Stomach (tissue), 9 donors: Measurements from ENCODE around the gene RETNLB. TPM values are rescaled to one million over a fixed set of nuclear protein-coding genes. Genes with fewer than 3 reads are reported as not detected.

Experiments used
- DNase-seq, 2 donors: peaks; one replicate each; pipeline versions ENCODE4 v3.0.0 to v3.0.0-alpha.2; 2013 to 2019
- H3K27ac ChIP-seq, 5 donors: fragments of 200-600 bp in 4 of 5; sonication (generic) in 4 of 5; one replicate each; pipeline ENCODE4 v1.5.1; 2013 to 2019; ENCODE audit warnings: mild to moderate bottlenecking in 1 of 5, moderate library complexity in 1 of 5
- H3K27me3 ChIP-seq, 3 donors: fragments of 200-600 bp; sonication (generic); one replicate each; pipeline ENCODE4 v1.5.1; 2017 to 2019; ENCODE audit warnings: mixed run types in 1 of 3
- H3K36me3 ChIP-seq, 4 donors: fragments of 200-600 bp; sonication (generic); 1 replicate in 3 of 4; 2 replicates in 1 of 4; pipeline ENCODE4 v1.5.1; 2016 to 2019
- H3K4me1 ChIP-seq, 4 donors: fragments of 200-600 bp; sonication (generic); one replicate each; pipeline ENCODE4 v1.5.1; 2016 to 2019
- H3K4me3 ChIP-seq, 4 donors: fragments of 200-600 bp; sonication (generic) in 3 of 4; one replicate each; pipeline ENCODE4 v1.5.1; 2016 to 2019; ENCODE audit warnings: mild to moderate bottlenecking in 1 of 4
- H3K9me3 ChIP-seq, 4 donors: fragments of 200-600 bp; sonication (generic); one replicate each; pipeline ENCODE4 v1.5.1; 2016 to 2019
- EP300 ChIP-seq: sonication (generic); formaldehyde crosslinking; IDR thresholded peaks from one replicate; pipeline ENCODE4 v1.6.1; 2017; ENCODE audit warnings: antibody characterized with exemption
- POLR2A ChIP-seq, 4 donors: fragments of 450-650 bp; IDR thresholded peaks; one replicate each; pipeline ENCODE4 v1.6.1; 2016; ENCODE audit warnings: antibody characterized with exemption in 4 of 4, control low read depth in 2 of 4, mild to moderate bottlenecking in 1 of 4, moderate library complexity in 1 of 4
- POLR2AphosphoS5 ChIP-seq, 3 donors: sonication (generic); formaldehyde crosslinking; IDR thresholded peaks; one replicate each; pipeline ENCODE4 v1.6.1; 2016; ENCODE audit warnings: antibody characterized with exemption in 3 of 3
- WGBS, 5 donors: extraction: QIAGEN DNeasy Blood & Tissue Kit in 3 of 5; methylation state at CpG; one replicate each; pipeline versions ENCODE4 v1.1.5 to v1.1.7; 2013 to 2018; 5-methylcytosine and 5-hydroxymethylcytosine counted together
- intact Hi-C: fragments of 100-400 bp; cut with DNase I; formaldehyde crosslinking; loops from one replicate; pipeline ENCODE4 v1.15.1; 2023; ENCODE audit warnings: low total_unique reads
- polyA plus RNA-seq, 3 donors: library from polyadenylated mRNA; stranded (reverse); fragments of 200-250 nt; gene quantifications; one replicate each; pipeline ENCODE4 v1.2.3, GENCODE V29; 2013
- small RNA-seq, 4 donors: library from RNA; depleted of rRNA; stranded (forward); fragments of <200 nt; gene quantifications; one replicate each; pipeline ENCODE3, GENCODE V24; 2016
- total RNA-seq, 5 donors: library from RNA; depleted of rRNA; stranded (reverse); fragments of >200 nt; gene quantifications; one replicate each; pipeline versions ENCODE4 v1.1.0 to v1.2.3, GENCODE V29; 2014 to 2016
- TF ChIP-seq, protein P1 (sequence below), 7 experiments: fragments of 450-650 bp in 4 of 7; fragments of 200-600 bp in 3 of 7; sonication (generic) in 3 of 7; IDR thresholded peaks; one replicate each; pipeline ENCODE4 v1.5.1; 2016 to 2019; ENCODE audit warnings: antibody characterized with exemption in 7 of 7, control low read depth in 2 of 7, mild to moderate bottlenecking in 1 of 7
- donor health status: healthy with polysubstance abuse.
- donor health status: Bipolar disorder and iron deficiency.
- donor health status: healthy.

Gene RETNLB
- total and polyA plus RNA-seq, 8 donors, result 103 TPM; not detected in 7

DNA sequence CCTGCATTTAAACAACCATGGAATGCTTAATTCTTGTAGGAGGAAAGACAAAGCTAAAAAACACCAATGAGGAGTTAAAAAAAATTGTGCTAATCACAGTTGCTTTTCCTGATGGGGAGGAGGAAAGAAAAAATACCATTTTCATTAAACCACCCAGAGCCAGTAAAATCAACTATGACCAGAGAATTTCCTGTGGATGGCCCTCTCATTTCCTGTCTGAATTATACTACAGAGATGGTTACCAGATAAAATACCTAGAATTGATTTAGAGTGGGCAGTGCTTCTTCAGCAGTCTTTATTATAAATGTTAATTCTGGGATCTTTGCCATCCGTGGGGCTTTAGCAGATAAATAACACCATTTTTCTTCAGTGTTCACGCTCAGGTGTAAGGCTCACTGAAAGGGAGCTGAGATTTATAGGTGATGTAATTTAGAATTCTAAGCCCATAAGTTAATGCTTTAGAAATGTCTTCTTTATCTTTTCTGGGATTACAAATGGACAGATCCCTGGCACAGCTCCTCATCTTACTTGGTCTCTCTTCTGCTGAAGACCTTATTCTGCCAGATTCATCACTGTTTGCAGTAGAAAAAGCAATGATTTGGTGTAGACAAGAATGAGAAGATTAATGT lies 37.9 kb downstream of the RETNLB start:
- intact Hi-C loops, result no loop called here
- no peak for DNase-seq
- Histone ChIP-seq H3K27ac (no peak overlapping the region), H3K27me3 (no peaks in the 10 kb centered on the region), H3K9me3 (no peaks in the 10 kb centered on the region), H3K4me1 (peaks cover 0 to 9% (median 0%) of the 10 kb centered on the region in 4 donors), H3K4me3 (no peak overlapping the region), H3K36me3 (no peaks in the 10 kb centered on the region)
- no peak for TF ChIP-seq EP300
- TF ChIP-seq POLR2A (IDR thresholded peaks at IDR 0.05), result no peak
- TF ChIP-seq POLR2AphosphoS5 (IDR thresholded peaks at IDR 0.05), result no peak
- TF ChIP-seq, protein P1, sequence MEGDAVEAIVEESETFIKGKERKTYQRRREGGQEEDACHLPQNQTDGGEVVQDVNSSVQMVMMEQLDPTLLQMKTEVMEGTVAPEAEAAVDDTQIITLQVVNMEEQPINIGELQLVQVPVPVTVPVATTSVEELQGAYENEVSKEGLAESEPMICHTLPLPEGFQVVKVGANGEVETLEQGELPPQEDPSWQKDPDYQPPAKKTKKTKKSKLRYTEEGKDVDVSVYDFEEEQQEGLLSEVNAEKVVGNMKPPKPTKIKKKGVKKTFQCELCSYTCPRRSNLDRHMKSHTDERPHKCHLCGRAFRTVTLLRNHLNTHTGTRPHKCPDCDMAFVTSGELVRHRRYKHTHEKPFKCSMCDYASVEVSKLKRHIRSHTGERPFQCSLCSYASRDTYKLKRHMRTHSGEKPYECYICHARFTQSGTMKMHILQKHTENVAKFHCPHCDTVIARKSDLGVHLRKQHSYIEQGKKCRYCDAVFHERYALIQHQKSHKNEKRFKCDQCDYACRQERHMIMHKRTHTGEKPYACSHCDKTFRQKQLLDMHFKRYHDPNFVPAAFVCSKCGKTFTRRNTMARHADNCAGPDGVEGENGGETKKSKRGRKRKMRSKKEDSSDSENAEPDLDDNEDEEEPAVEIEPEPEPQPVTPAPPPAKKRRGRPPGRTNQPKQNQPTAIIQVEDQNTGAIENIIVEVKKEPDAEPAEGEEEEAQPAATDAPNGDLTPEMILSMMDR (IDR thresholded peaks at IDR 0.05), result no peak
- WGBS, 5 donors, result 24 to 49% (median 27%) methylated on average over 2 of the region's 2 CpGs

DNA sequence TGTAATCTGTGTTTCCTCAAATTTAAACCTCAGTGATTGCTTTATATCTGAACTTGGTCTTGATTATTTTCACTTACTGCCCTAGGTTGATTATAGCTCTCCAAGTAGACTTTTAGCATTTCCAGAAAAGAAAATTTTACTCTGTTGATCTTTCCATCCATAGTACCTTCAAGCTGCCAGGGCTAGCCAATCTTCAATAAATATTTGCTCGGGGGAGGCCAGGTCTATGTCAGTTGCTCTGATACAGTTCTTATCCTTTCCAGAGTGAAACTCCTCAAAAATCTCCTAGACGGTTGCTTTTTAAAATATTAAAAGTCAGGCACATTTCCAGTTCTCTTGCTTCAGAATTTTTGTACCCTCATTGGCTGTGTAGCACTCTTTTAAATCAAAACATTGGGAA lies 38.8 kb downstream of the RETNLB start:
- no peak overlapping the region for H3K27ac ChIP-seq
- intact Hi-C loops, result no loop called here

DNA sequence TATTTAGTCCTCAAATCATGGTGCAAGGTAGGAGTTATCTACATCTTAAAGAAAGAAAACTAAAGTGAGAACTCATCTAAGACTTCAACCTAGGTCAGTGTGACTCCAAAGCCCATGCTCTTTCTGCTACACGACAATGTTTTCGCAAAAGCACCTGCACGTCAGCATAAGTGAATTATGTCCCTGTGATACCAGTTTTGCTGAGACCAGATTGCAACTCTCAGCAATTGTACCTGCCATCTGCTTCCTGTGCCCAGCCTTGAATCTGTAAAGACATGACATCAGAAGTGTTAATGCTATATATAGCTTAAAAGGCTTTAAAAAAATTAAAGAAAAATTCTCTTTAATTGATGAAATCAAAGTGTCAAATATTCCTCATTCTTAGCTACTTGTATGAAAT lies 43.4 kb downstream of the RETNLB start:
- H3K27ac ChIP-seq, result no peak overlapping the region
- intact Hi-C loops, result no loop called here

More for the DNA sequence above, 38.8 kb downstream of the RETNLB start:
- TF ChIP-seq POLR2AphosphoS5 (IDR thresholded peaks at IDR 0.05) (no peak), EP300 (no peak), POLR2A (IDR thresholded peaks at IDR 0.05) (no peak)
- TF ChIP-seq, protein P1 (IDR thresholded peaks at IDR 0.05), result no peak
- Histone ChIP-seq H3K9me3 (no peaks in the 10 kb centered on the region), H3K27me3 (no peaks in the 10 kb centered on the region), H3K36me3 (no peaks in the 10 kb centered on the region), H3K4me1 (peaks cover 0 to 9% (median 0%) of the 10 kb centered on the region in 4 donors), H3K4me3 (no peak overlapping the region)
- no peak for DNase-seq
- 23 to 34% (median 31%) methylated on average over 2 of the region's 2 CpGs for WGBS, 5 donors

DNA sequence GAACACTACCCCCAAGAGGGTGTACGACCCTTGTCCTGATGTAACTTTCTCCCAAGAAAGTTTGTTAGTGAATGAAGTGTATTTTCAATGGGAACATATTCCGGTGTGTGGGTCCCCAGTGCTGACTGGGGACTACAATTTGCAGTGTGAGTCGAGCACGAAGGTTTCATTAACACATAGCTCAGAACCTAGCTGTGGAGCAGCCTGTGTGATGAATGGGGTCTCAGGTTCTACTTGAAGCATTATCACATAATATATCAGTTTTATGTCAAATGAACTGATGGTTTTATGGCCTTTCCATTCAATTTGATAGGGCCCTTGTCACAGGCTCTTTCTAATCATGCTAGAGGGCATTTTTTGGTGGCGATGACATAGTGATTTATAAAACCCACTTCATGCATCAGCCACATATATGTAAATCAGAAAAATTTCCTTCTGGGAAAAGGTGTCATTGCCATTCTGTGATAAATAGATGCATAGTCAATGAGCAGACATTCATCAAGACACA lies 44.1 kb downstream of the RETNLB start:
- 80 to 92% (median 90%) methylated on average over 5 of the region's 5 CpGs for WGBS, 5 donors
- intact Hi-C loops, result no loop called here
- TF ChIP-seq EP300 (no peak), POLR2AphosphoS5 (IDR thresholded peaks at IDR 0.05) (no peak)

More for the DNA sequence above, 43.4 kb downstream of the RETNLB start:
- Histone ChIP-seq H3K9me3 (no peaks in the 10 kb centered on the region), H3K4me3 (no peak overlapping the region), H3K4me1 (peaks cover 0 to 9% (median 0%) of the 10 kb centered on the region in 4 donors), H3K36me3 (no peaks in the 10 kb centered on the region), H3K27me3 (no peaks in the 10 kb centered on the region)
- peak in 1 of 2 donors; percentile 51 for DNase-seq
- no peak for TF ChIP-seq POLR2A (IDR thresholded peaks at IDR 0.05)
- TF ChIP-seq POLR2AphosphoS5 (IDR thresholded peaks at IDR 0.05), result no peak
- TF ChIP-seq, protein P1 (IDR thresholded peaks at IDR 0.05), result no peak
- no peak for TF ChIP-seq EP300
- 68 to 85% (median 77%) methylated on average over 3 of the region's 3 CpGs for WGBS, 5 donors

More for the DNA sequence above, 44.1 kb downstream of the RETNLB start:
- H3K27me3 ChIP-seq, result no peaks in the 10 kb centered on the region
- H3K4me1 ChIP-seq, result peaks cover 0 to 4% (median 0%) of the 10 kb centered on the region in 4 donors
- no peak for DNase-seq
- no peaks in the 10 kb centered on the region for H3K9me3 ChIP-seq
- H3K4me3 ChIP-seq, result no peak overlapping the region
- no peaks in the 10 kb centered on the region for H3K36me3 ChIP-seq
- H3K27ac ChIP-seq, result no peak overlapping the region

Small RNA genes lying within 50 kb of the gene (small RNA-seq; reads per million reads assigned to genes)
- gene AC092185.1, result 0 reads per million in 4 donors

Other genes starting within 250 kb of the RETNLB start
- gene MYH15, start 246.8 kb downstream of the RETNLB start, total RNA-seq, result under 1 TPM in 1 of 5 donors, not detected in 4; 0.37 TPM
- gene MYH15, start 246.8 kb downstream of the RETNLB start, polyA plus RNA-seq, result under 1 TPM; 0.05 to 0.15 (median 0.06) TPM
- 10 to 100 TPM in 2 of 5 donors, 1 to 10 TPM in 1, under 1 TPM in 1, not detected in 1; 0.58 to 26.4 (median 8.0) TPM for gene CIP2A, start 168.0 kb downstream of the RETNLB start, total RNA-seq
- gene CIP2A, start 168.0 kb downstream of the RETNLB start, polyA plus RNA-seq, result 1 to 10 TPM; 1.3 to 1.8 (median 1.4) TPM
- gene DZIP3, start 167.7 kb downstream of the RETNLB start, total RNA-seq, result 10 to 100 TPM in 2 of 5 donors, 1 to 10 TPM in 3; 2.0 to 28.6 (median 9.1) TPM
- gene DZIP3, start 167.7 kb downstream of the RETNLB start, polyA plus RNA-seq, result 1 to 10 TPM; 1.2 to 2.2 (median 1.7) TPM
- 1 to 10 TPM in 1 of 5 donors, not detected in 4; 4.8 TPM for gene TRAT1, start 65.4 kb upstream of the RETNLB start, total RNA-seq
- under 1 TPM in 2 of 3 donors, not detected in 1; 0.28 to 0.46 TPM for gene TRAT1, start 65.4 kb upstream of the RETNLB start, polyA plus RNA-seq
- not detected for gene GUCA1C, start 196.5 kb upstream of the RETNLB start, total RNA-seq
- 1 to 10 TPM in 2 of 3 donors, under 1 TPM in 1; 0.45 to 4.7 (median 2.6) TPM for gene GUCA1C, start 196.5 kb upstream of the RETNLB start, polyA plus RNA-seq